ENCODE measurements around the gene NPFFR1. TPM values are rescaled to one million over a fixed set of nuclear protein-coding genes. Genes with fewer than 3 reads are reported as not detected.
"Not testable (repeated sequence)": the region's sequence is repeated elsewhere in the genome, so short reads cannot be mapped to it uniquely, and the experiment has no call there.

The NPFFR1 gene
- polyA plus RNA-seq, 1 donor: 0.31 TPM

GRCh38 chr10:70227548-70228320, 56.1 kb downstream of the NPFFR1 start:
- no peaks in the 10 kb centered on the region for H3K27me3 ChIP-seq (ENCODE audit: control insufficient read depth, insufficient read depth, low read length)
- H3K4me1 ChIP-seq (ENCODE audit: control insufficient read depth, insufficient read depth, low read length): peaks cover 20% of the 10 kb centered on the region
- H3K4me3 ChIP-seq (ENCODE audit: low read length): no peak overlapping the region
- WGBS (ENCODE audit: insufficient coverage, low lambda C conversion rate): 0% methylated on average over 1 of the region's 3 CpGs
- H3K9me3 ChIP-seq (ENCODE audit: control insufficient read depth, low read depth, low read length): no peaks in the 10 kb centered on the region
- peak; percentile 91 to 95 for DNase-seq
- peaks cover 4% of the 10 kb centered on the region for H3K36me3 ChIP-seq (ENCODE audit: control insufficient read depth, insufficient read depth, low read length)
- peak overlapping the region; percentile 86 for H3K27ac ChIP-seq (ENCODE audit: low read length)

GRCh38 chr10:70223728-70224127, 60.1 kb downstream of the NPFFR1 start:
- 100% methylated on average over 2 of the region's 2 CpGs for WGBS (ENCODE audit: insufficient coverage, low lambda C conversion rate)
- Histone ChIP-seq H3K27me3 (ENCODE audit: control insufficient read depth, insufficient read depth, low read length) (no peaks in the 10 kb centered on the region), H3K9me3 (ENCODE audit: control insufficient read depth, low read depth, low read length) (no peaks in the 10 kb centered on the region), H3K4me3 (ENCODE audit: low read length) (no peak overlapping the region), H3K36me3 (ENCODE audit: control insufficient read depth, insufficient read depth, low read length) (no peaks in the 10 kb centered on the region), H3K4me1 (ENCODE audit: control insufficient read depth, insufficient read depth, low read length) (peaks cover 14% of the 10 kb centered on the region), H3K27ac (ENCODE audit: low read length) (no peak overlapping the region)
- no peak for DNase-seq

- H3K9me3 ChIP-seq (ENCODE audit: control insufficient read depth, low read depth, low read length); DNase-seq; H3K36me3 ChIP-seq (ENCODE audit: control insufficient read depth, insufficient read depth, low read length); H3K27me3 ChIP-seq (ENCODE audit: control insufficient read depth, insufficient read depth, low read length); H3K4me3 ChIP-seq (ENCODE audit: low read length); H3K27ac ChIP-seq (ENCODE audit: low read length); H3K4me1 ChIP-seq (ENCODE audit: control insufficient read depth, insufficient read depth, low read length): not testable (repeated sequence)
- WGBS (ENCODE audit: insufficient coverage, low lambda C conversion rate): 100% methylated on average over 1 of the region's 9 CpGs
Measured at GRCh38 chr10:70222811-70223447, 60.9 kb downstream of the NPFFR1 start.

GRCh38 chr10:70222340-70222794, 61.4 kb downstream of the NPFFR1 start:
- Histone ChIP-seq H3K4me1 (ENCODE audit: control insufficient read depth, insufficient read depth, low read length) (peaks cover 4% of the 10 kb centered on the region), H3K27me3 (ENCODE audit: control insufficient read depth, insufficient read depth, low read length) (no peaks in the 10 kb centered on the region), H3K27ac (ENCODE audit: low read length) (no peak overlapping the region), H3K9me3 (ENCODE audit: control insufficient read depth, low read depth, low read length) (no peaks in the 10 kb centered on the region), H3K4me3 (ENCODE audit: low read length) (no peak overlapping the region), H3K36me3 (ENCODE audit: control insufficient read depth, insufficient read depth, low read length) (no peaks in the 10 kb centered on the region)
- DNase-seq: no peak
- 100% methylated on average over 1 of the region's 3 CpGs for WGBS (ENCODE audit: insufficient coverage, low lambda C conversion rate)

- H3K4me3 ChIP-seq (ENCODE audit: low read length): no peak overlapping the region
- peaks cover 5% of the 10 kb centered on the region for H3K36me3 ChIP-seq (ENCODE audit: control insufficient read depth, insufficient read depth, low read length)
- H3K27me3 ChIP-seq (ENCODE audit: control insufficient read depth, insufficient read depth, low read length): no peaks in the 10 kb centered on the region
- H3K4me1 ChIP-seq (ENCODE audit: control insufficient read depth, insufficient read depth, low read length): no peaks in the 10 kb centered on the region
- H3K9me3 ChIP-seq (ENCODE audit: control insufficient read depth, low read depth, low read length): no peaks in the 10 kb centered on the region
- no peak for DNase-seq
- H3K27ac ChIP-seq (ENCODE audit: low read length): peak overlapping the region; percentile 19
- WGBS (ENCODE audit: insufficient coverage, low lambda C conversion rate): no CpG with 5 or more reads among the region's 1 CpG
Measured at GRCh38 chr10:70221030-70221429, 62.8 kb downstream of the NPFFR1 start.

- DNase-seq: no peak
- H3K36me3 ChIP-seq (ENCODE audit: control insufficient read depth, insufficient read depth, low read length): peaks cover 39% of the 10 kb centered on the region
- WGBS (ENCODE audit: insufficient coverage, low lambda C conversion rate): no CpG with 5 or more reads among the region's 1 CpG
Measured at GRCh38 chr10:70212879-70213278, 70.9 kb downstream of the NPFFR1 start.

GRCh38 chr10:70212277-70212676, 71.5 kb downstream of the NPFFR1 start:
- Histone ChIP-seq H3K9me3 (ENCODE audit: control insufficient read depth, low read depth, low read length) (no peaks in the 10 kb centered on the region), H3K27ac (ENCODE audit: low read length) (no peak overlapping the region), H3K4me1 (ENCODE audit: control insufficient read depth, insufficient read depth, low read length) (no peaks in the 10 kb centered on the region), H3K27me3 (ENCODE audit: control insufficient read depth, insufficient read depth, low read length) (no peaks in the 10 kb centered on the region), H3K4me3 (ENCODE audit: low read length) (no peak overlapping the region), H3K36me3 (ENCODE audit: control insufficient read depth, insufficient read depth, low read length) (peaks cover 41% of the 10 kb centered on the region)
- DNase-seq: no peak

More at GRCh38 chr10:70212879-70213278, 70.9 kb downstream of the NPFFR1 start:
- H3K27me3 ChIP-seq (ENCODE audit: control insufficient read depth, insufficient read depth, low read length): no peaks in the 10 kb centered on the region
- no peak overlapping the region for H3K4me3 ChIP-seq (ENCODE audit: low read length)
- H3K9me3 ChIP-seq (ENCODE audit: control insufficient read depth, low read depth, low read length): no peaks in the 10 kb centered on the region
- H3K27ac ChIP-seq (ENCODE audit: low read length): no peak overlapping the region
- H3K4me1 ChIP-seq (ENCODE audit: control insufficient read depth, insufficient read depth, low read length): no peaks in the 10 kb centered on the region

- no CpG with 5 or more reads among the region's 5 CpGs for WGBS (ENCODE audit: insufficient coverage, low lambda C conversion rate)
Measured at GRCh38 chr10:70206762-70207161, 77.0 kb downstream of the NPFFR1 start.

GRCh38 chr10:70201105-70201504, 82.7 kb downstream of the NPFFR1 start:
- Histone ChIP-seq H3K27ac (ENCODE audit: low read length) (no peak overlapping the region), H3K9me3 (ENCODE audit: control insufficient read depth, low read depth, low read length) (peaks cover 8% of the 10 kb centered on the region), H3K36me3 (ENCODE audit: control insufficient read depth, insufficient read depth, low read length) (peaks cover 36% of the 10 kb centered on the region), H3K4me3 (ENCODE audit: low read length) (no peak overlapping the region), H3K4me1 (ENCODE audit: control insufficient read depth, insufficient read depth, low read length) (no peaks in the 10 kb centered on the region), H3K27me3 (ENCODE audit: control insufficient read depth, insufficient read depth, low read length) (no peaks in the 10 kb centered on the region)
- DNase-seq: no peak
- no CpG with 5 or more reads among the region's 1 CpG for WGBS (ENCODE audit: insufficient coverage, low lambda C conversion rate)

More at GRCh38 chr10:70206762-70207161, 77.0 kb downstream of the NPFFR1 start:
- Histone ChIP-seq H3K27me3 (ENCODE audit: control insufficient read depth, insufficient read depth, low read length) (no peaks in the 10 kb centered on the region), H3K4me3 (ENCODE audit: low read length) (no peak overlapping the region), H3K9me3 (ENCODE audit: control insufficient read depth, low read depth, low read length) (no peaks in the 10 kb centered on the region), H3K4me1 (ENCODE audit: control insufficient read depth, insufficient read depth, low read length) (no peaks in the 10 kb centered on the region), H3K27ac (ENCODE audit: low read length) (no peak overlapping the region), H3K36me3 (ENCODE audit: control insufficient read depth, insufficient read depth, low read length) (peaks cover 48% of the 10 kb centered on the region)
- DNase-seq: no peak

GRCh38 chr10:70198696-70199466, 84.9 kb downstream of the NPFFR1 start:
- WGBS (ENCODE audit: insufficient coverage, low lambda C conversion rate): 89% methylated on average over 3 of the region's 5 CpGs
- Histone ChIP-seq H3K4me1 (ENCODE audit: control insufficient read depth, insufficient read depth, low read length) (no peaks in the 10 kb centered on the region), H3K36me3 (ENCODE audit: control insufficient read depth, insufficient read depth, low read length) (peaks cover 24% of the 10 kb centered on the region), H3K27ac (ENCODE audit: low read length) (no peak overlapping the region), H3K9me3 (ENCODE audit: control insufficient read depth, low read depth, low read length) (peaks cover 8% of the 10 kb centered on the region), H3K4me3 (ENCODE audit: low read length) (no peak overlapping the region), H3K27me3 (ENCODE audit: control insufficient read depth, insufficient read depth, low read length) (no peaks in the 10 kb centered on the region)
- DNase-seq: no peak

Data from large intestine (tissue), 3 donors.